ENCODE measurements around the gene TMEM238. TPM values are rescaled to one million over a fixed set of nuclear protein-coding genes. Genes with fewer than 3 reads are reported as not detected.

TMEM238 gene
- total and polyA plus RNA-seq, 10 donors, result 0.17 to 8.8 (median 4.9) TPM; not detected in 1

GRCh38 chr19:55377356-55378131, 6.5 kb downstream of the TMEM238 start:
- 36 to 43% (median 38%) methylated on average over 26 to 43 of the region's 43 CpGs for WGBS, 5 donors
- no peak for DNase-seq
- no peak overlapping the region for H3K27ac ChIP-seq

GRCh38 chr19:55376241-55376933, 7.7 kb downstream of the TMEM238 start, which contains the start of gene TMEM190:
TSS of gene TMEM190 (plus strand) at chr19:55376826. CDS start at chr19:55376854, 28 bp downstream.
- H3K27ac ChIP-seq, result no peak within 1 kb of the TSS
- peak in 1 of 3 donors; percentile 15 for TF ChIP-seq POLR2AphosphoS5 (IDR thresholded peaks at IDR 0.05)
- no peak for TF ChIP-seq CTCF (IDR thresholded peaks at IDR 0.05 in 8 of 11, conservative IDR thresholded peaks at IDR 0.05 in 3 of 11)
- TF ChIP-seq POLR2A (IDR thresholded peaks at IDR 0.05), result no peak
- H3K4me1 ChIP-seq, result peaks cover 0 to 10% (median 2%) of the 10 kb centered on the region in 6 donors
- H3K9me3 ChIP-seq, result no peaks in the 10 kb centered on the region
- no peak within 1 kb of the TSS for H3K4me3 ChIP-seq
- H3K27me3 ChIP-seq (replicated peaks in 1 of 7), result peaks cover 2 to 67% (median 45%) of the 10 kb centered on the region in 7 donors
- H3K36me3 ChIP-seq, result no peaks in the 10 kb centered on the region
- 47 to 62% (median 51%) methylated on average over 17 to 21 of the region's 21 CpGs for WGBS, 5 donors
- no peak for DNase-seq
- intact Hi-C loops (cut with DNase I; ENCODE audit: low total_unique reads), result no loop called here

More at GRCh38 chr19:55377356-55378131, 6.5 kb downstream of the TMEM238 start:
- Histone ChIP-seq H3K27me3 (replicated peaks in 1 of 7) (peaks cover 0 to 55% (median 33%) of the 10 kb centered on the region in 7 donors), H3K4me1 (peaks cover 0 to 13% (median 3%) of the 10 kb centered on the region in 6 donors), H3K4me3 (no peak overlapping the region), H3K36me3 (no peaks in the 10 kb centered on the region), H3K9me3 (no peaks in the 10 kb centered on the region)
- intact Hi-C loops (cut with DNase I; ENCODE audit: low total_unique reads), result no loop called here
- TF ChIP-seq POLR2AphosphoS5 (IDR thresholded peaks at IDR 0.05), result no peak

- WGBS, 5 donors, result 18 to 37% (median 20%) methylated on average over 7 to 31 of the region's 31 CpGs
- Histone ChIP-seq H3K27ac (no peak overlapping the region), H3K36me3 (no peaks in the 10 kb centered on the region), H3K4me3 (no peak overlapping the region), H3K9me3 (no peaks in the 10 kb centered on the region), H3K27me3 (replicated peaks in 1 of 7) (peaks cover 3 to 89% (median 66%) of the 10 kb centered on the region in 7 donors), H3K4me1 (peaks cover 0 to 23% (median 11%) of the 10 kb centered on the region in 6 donors)
- TF ChIP-seq CTCF (IDR thresholded peaks at IDR 0.05 in 8 of 11, conservative IDR thresholded peaks at IDR 0.05 in 3 of 11) (no peak), POLR2AphosphoS5 (IDR thresholded peaks at IDR 0.05) (no peak)
- intact Hi-C loops (cut with DNase I; ENCODE audit: low total_unique reads), result no loop called here
- DNase-seq, result no peak
Measured at GRCh38 chr19:55373993-55374757, 9.9 kb downstream of the TMEM238 start.

- DNase-seq, result no peak
- WGBS, 5 donors, result 45 to 68% (median 52%) methylated on average over 9 of the region's 9 CpGs
- TF ChIP-seq POLR2AphosphoS5 (IDR thresholded peaks at IDR 0.05) (no peak), POLR2A (IDR thresholded peaks at IDR 0.05) (no peak), CTCF (IDR thresholded peaks at IDR 0.05 in 8 of 11, conservative IDR thresholded peaks at IDR 0.05 in 3 of 11) (no peak)
- peaks cover 0 to 30% (median 17%) of the 10 kb centered on the region in 6 donors for H3K4me1 ChIP-seq
- H3K9me3 ChIP-seq, result no peaks in the 10 kb centered on the region
- no peaks in the 10 kb centered on the region for H3K36me3 ChIP-seq
- peaks cover 5 to 96% (median 73%) of the 10 kb centered on the region in 7 donors for H3K27me3 ChIP-seq (replicated peaks in 1 of 7)
- no peak overlapping the region for H3K27ac ChIP-seq
- intact Hi-C loops (cut with DNase I; ENCODE audit: low total_unique reads), result no loop called here
- no peak overlapping the region for H3K4me3 ChIP-seq
Measured at GRCh38 chr19:55373306-55373992, 10.6 kb downstream of the TMEM238 start.

Data from spleen (tissue), 11 donors.